T-helper 17 cell (primary cell): ENCODE measurements around the gene ORC6. TPM values are rescaled to one million over a fixed set of nuclear protein-coding genes. Genes with fewer than 3 reads are reported as not detected.
A peak's percentile ranks its signal among the peaks of the same experiment; 100 is the strongest.
"Not testable (repeated sequence)": the region's sequence is repeated elsewhere in the genome, so short reads cannot be mapped to it uniquely, and the experiment has no call there.

ENCODE experiments used
- ATAC-seq: fragments of 150-1000 bp; cut with Tn5 transposase; 2 replicates; pipeline ENCODE4 v1.10.0; 2021; ENCODE audit warnings: mild to moderate bottlenecking, moderate library complexity
- DNase-seq, 3 donors: peaks; one replicate each; pipeline versions ENCODE4 v3.0.0 to v3.0.0-alpha.2; 2020 to 2021
- H3K9me3 ChIP-seq: one replicate; pipeline ENCODE4 v1.7.0; 2013; ENCODE audit warnings: low read length, mild to moderate bottlenecking; ENCODE audit not compliant: control insufficient read depth, poor library complexity, severe bottlenecking
- H3K27ac Mint-ChIP-seq: one replicate; pipeline ENCODE4 v1.8.0; 2022; ENCODE audit warnings: mild to moderate bottlenecking, moderate library complexity, mixed read lengths
- H3K27me3 Mint-ChIP-seq: one replicate; pipeline ENCODE4 v1.8.0; 2022; ENCODE audit warnings: mixed read lengths
- H3K36me3 Mint-ChIP-seq: one replicate; pipeline ENCODE4 v1.8.0; 2022; ENCODE audit warnings: low read depth, mixed read lengths
- H3K4me1 Mint-ChIP-seq: one replicate; pipeline ENCODE4 v1.8.0; 2022; ENCODE audit warnings: mild to moderate bottlenecking, mixed read lengths
- H3K4me3 Mint-ChIP-seq: one replicate; pipeline ENCODE4 v1.8.0; 2022; ENCODE audit warnings: mild to moderate bottlenecking, moderate library complexity, mixed read lengths
- total RNA-seq, 4 donors: library from RNA in 2 of 4; stranded (reverse) in 2 of 4; gene quantifications; one replicate each; pipeline ENCODE4 v1.2.3 and lab custom pipeline; 2022 to 2026

Gene ORC6
- total RNA-seq = 1 to 10 TPM; 4.4 to 7.8 TPM
- total RNA-seq (lab: John Stamatoyannopoulos, UW) = 1.7 to 4.9 reads per million in 2 donors

GRCh38 chr16:46689365-46690280 lies at the start of gene ORC6:
ORC6 (plus strand) TSS chr16:46689659; CDS start chr16:46689706, 47 bp downstream.
- Mint-ChIP-seq H3K27ac (no peak within 1 kb of the TSS), H3K36me3 (no peaks in the 10 kb centered on the region), H3K4me1 (peaks cover 22% of the 10 kb centered on the region), H3K4me3 (no peak within 1 kb of the TSS), H3K27me3 (no peaks in the 10 kb centered on the region)
- no peaks in the 10 kb centered on the region for H3K9me3 ChIP-seq
- DNase-seq = peak; percentile 92 to 94 (median 93)
- ATAC-seq = peak; percentile 80

DNA sequence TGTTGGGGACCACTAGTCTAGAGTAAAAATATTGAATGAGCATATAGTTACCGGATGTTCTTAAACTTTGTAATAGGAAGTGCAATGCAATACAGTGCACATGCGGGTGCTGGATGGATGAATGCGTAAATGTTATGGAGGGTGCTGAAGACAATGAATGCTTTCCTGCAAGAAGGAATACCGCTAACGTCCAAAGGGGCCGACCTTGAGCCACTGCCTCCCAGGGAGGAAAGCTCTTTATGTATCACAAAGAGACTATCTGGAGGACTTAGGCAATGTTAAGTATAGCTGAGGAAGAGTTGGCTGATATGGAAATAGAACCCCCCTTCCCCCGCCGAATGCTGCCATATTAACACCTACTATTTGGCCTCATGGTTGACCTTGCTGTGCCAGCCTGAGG lies 40.8 kb upstream of the ORC6 start:
- no peaks in the 10 kb centered on the region for H3K36me3 Mint-ChIP-seq
- H3K4me3 Mint-ChIP-seq = no peak overlapping the region
- no peaks in the 10 kb centered on the region for H3K4me1 Mint-ChIP-seq
- H3K9me3 ChIP-seq = no peaks in the 10 kb centered on the region
- ATAC-seq (no peak), DNase-seq (no peak)
- no peak overlapping the region for H3K27ac Mint-ChIP-seq
- H3K27me3 Mint-ChIP-seq = no peaks in the 10 kb centered on the region

DNA sequence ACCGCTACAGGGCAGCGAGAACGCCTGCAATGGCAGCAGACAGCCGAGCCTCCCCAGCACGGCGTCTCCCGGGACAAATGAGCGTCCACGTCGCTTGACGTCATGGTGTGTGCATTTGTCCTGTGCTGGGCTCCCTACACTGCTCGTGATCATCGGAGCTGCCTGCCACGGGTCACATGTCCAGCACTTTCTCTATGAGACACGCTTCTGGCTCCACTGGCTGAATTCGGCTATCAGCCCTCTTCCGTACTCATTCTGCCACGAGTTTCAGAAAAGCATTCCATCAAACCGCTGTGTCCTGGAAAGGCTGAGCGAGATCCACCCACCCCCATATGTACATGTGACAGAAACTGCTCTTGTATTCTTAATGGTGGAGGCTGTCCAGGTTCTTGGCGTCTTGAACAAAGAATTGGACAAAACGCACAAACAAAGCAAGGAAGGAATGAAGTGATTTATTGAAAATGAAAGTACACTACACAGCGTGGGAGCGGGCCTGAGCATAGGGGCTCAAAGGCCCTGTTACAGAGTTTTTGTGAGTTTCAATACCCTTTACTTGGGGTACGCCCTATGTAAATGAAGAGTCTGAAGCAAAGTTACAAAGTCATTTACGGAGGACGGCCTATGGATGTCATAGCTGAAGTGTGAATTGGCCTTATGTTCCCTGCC lies 39.7 kb upstream of the ORC6 start:
- Mint-ChIP-seq H3K27me3 (no peaks in the 10 kb centered on the region), H3K4me1 (no peaks in the 10 kb centered on the region), H3K36me3 (no peaks in the 10 kb centered on the region), H3K4me3 (no peak overlapping the region), H3K27ac (no peak overlapping the region)
- ATAC-seq = no peak
- H3K9me3 ChIP-seq = no peaks in the 10 kb centered on the region
- no peak for DNase-seq

- Mint-ChIP-seq H3K27me3 (no peaks in the 10 kb centered on the region), H3K4me3 (no peak overlapping the region), H3K36me3 (no peaks in the 10 kb centered on the region), H3K27ac (no peak overlapping the region), H3K4me1 (no peaks in the 10 kb centered on the region)
- ATAC-seq (no peak), DNase-seq (no peak)
- no peaks in the 10 kb centered on the region for H3K9me3 ChIP-seq
These were observed 39.2 kb upstream of the ORC6 start for GRCh38 chr16:46650254-46650623.

DNA sequence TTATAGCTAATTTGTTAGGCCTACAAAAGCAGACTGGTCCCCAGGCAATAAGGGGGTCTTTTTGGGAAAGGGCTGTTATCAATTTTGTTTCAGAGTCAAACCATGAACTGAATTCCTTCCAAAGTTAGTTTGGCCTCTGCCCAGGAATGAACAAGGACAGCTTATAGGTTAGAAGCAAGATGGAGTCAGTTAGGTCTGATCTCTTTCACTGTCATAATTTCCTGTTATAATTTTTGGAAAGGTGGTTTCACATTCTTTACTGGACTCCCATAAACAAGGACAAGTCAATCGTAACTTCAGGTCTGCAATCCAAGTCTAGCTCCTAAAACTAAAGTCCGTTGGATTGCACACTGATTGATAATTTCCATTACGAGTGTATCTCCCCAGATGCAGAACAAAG lies 38.2 kb upstream of the ORC6 start:
- H3K36me3 Mint-ChIP-seq = no peaks in the 10 kb centered on the region
- DNase-seq = no peak
- no peak overlapping the region for H3K27ac Mint-ChIP-seq
- H3K27me3 Mint-ChIP-seq = no peaks in the 10 kb centered on the region
- no peak overlapping the region for H3K4me3 Mint-ChIP-seq
- H3K9me3 ChIP-seq = no peaks in the 10 kb centered on the region
- ATAC-seq = no peak
- H3K4me1 Mint-ChIP-seq = no peaks in the 10 kb centered on the region

DNA sequence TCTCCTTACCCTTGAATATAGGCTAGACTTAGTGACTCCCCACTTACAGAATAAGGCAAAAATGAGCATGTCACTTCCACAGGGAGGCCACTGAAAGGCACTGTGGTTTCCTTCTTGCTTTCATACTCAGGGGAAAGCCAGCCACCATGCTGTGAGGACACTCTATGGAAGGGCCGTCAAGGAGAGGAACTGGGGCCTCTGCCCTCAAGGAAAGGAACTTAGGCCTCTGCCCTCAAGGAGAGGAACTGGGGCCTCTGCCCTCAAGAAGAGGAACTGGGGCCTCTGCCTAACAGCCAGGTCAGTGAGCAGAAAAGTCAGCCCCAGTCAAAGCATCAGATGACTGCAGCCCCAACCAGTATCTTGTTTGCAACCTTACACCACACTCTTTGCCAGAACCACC lies 30.5 kb upstream of the ORC6 start:
- H3K27me3 Mint-ChIP-seq = no peaks in the 10 kb centered on the region
- H3K27ac Mint-ChIP-seq = no peak overlapping the region
- H3K4me1 Mint-ChIP-seq = peaks cover 4% of the 10 kb centered on the region
- H3K9me3 ChIP-seq = no peaks in the 10 kb centered on the region
- ATAC-seq (peak; percentile 69), DNase-seq (no peak)
- H3K36me3 Mint-ChIP-seq = peaks cover 2% of the 10 kb centered on the region
- no peak overlapping the region for H3K4me3 Mint-ChIP-seq

DNA sequence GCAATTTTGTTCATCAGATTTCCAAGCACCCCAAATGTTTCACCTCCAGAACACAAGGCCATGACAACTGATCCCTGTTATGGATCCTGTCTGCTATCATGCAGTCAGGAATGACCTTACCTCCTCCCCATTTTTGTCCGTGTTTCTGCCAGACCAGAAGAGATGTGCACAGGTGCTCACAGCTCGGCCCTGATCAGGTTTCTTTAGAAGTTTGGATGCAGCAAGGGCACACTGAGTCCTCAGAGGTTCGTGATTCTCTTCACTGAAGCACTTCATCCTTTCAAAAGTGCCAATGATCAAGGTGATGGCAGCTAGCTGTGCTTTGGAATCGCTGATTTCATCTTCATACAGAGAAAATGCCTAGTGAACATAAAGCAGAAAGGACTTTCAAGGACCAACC lies 27.3 kb upstream of the ORC6 start:
- H3K4me3 Mint-ChIP-seq = no peak overlapping the region
- no peak for DNase-seq
- peaks cover 4% of the 10 kb centered on the region for H3K4me1 Mint-ChIP-seq
- H3K27me3 Mint-ChIP-seq = no peaks in the 10 kb centered on the region
- no peak overlapping the region for H3K27ac Mint-ChIP-seq
- no peak for ATAC-seq
- H3K36me3 Mint-ChIP-seq = peaks cover 5% of the 10 kb centered on the region
- H3K9me3 ChIP-seq = no peaks in the 10 kb centered on the region

GRCh38 chr16:46673320-46674013 lies 16.0 kb upstream of the ORC6 start:
- Mint-ChIP-seq H3K36me3 (peaks cover 2% of the 10 kb centered on the region), H3K4me3 (no peak overlapping the region), H3K27ac (no peak overlapping the region), H3K4me1 (peaks cover 3% of the 10 kb centered on the region), H3K27me3 (no peaks in the 10 kb centered on the region)
- DNase-seq (peak in 2 of 3 donors; percentile 18 to 21), ATAC-seq (peak; percentile 93)
- H3K9me3 ChIP-seq = no peaks in the 10 kb centered on the region

- not testable (repeated sequence) for ATAC-seq, H3K4me1 Mint-ChIP-seq, H3K9me3 ChIP-seq, H3K27me3 Mint-ChIP-seq, H3K27ac Mint-ChIP-seq, H3K36me3 Mint-ChIP-seq, DNase-seq, H3K4me3 Mint-ChIP-seq
These were observed 11.5 kb upstream of the ORC6 start for GRCh38 chr16:46677943-46678342.

GRCh38 chr16:46681867-46682266 lies 7.6 kb upstream of the ORC6 start:
- H3K9me3 ChIP-seq, H3K27ac Mint-ChIP-seq, ATAC-seq, H3K36me3 Mint-ChIP-seq, H3K27me3 Mint-ChIP-seq, DNase-seq, H3K4me3 Mint-ChIP-seq: not testable (repeated sequence)
- peaks cover 15% of the 10 kb centered on the region for H3K4me1 Mint-ChIP-seq

DNA sequence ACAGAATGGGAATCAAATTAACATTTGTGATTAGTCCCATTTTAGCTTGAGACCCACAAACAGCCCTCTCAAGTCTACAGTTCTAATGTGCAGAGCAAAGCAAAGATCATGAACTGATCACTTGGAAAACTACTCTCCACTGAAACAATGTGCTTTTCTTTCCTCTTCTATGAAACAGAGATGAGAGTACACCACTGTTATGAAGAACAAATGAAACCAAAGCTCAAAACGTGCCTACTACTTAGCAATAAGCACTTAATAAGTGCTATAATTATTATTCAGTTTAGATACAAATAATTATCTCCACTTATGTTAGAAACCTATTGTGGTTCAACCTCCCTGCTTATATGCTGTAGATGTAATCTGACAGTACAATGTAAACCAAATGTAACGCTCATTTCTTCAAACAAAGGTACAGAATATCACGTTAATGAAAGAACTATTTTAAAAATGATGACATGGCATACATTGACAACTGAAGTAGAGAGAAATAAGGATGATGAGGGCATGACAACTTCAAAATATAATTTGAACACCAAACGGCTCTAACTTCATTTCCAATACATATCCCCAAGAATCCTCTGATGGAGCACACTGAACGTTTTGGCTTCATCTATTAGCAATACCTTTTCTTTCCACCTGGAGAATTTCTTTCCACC lies 2.5 kb upstream of the ORC6 start:
- no peak for DNase-seq
- no peak for ATAC-seq
- Mint-ChIP-seq H3K27me3 (no peaks in the 10 kb centered on the region), H3K36me3 (no peaks in the 10 kb centered on the region), H3K4me3 (no peak overlapping the region), H3K4me1 (peaks cover 26% of the 10 kb centered on the region), H3K27ac (no peak overlapping the region)
- H3K9me3 ChIP-seq = no peaks in the 10 kb centered on the region

DNA sequence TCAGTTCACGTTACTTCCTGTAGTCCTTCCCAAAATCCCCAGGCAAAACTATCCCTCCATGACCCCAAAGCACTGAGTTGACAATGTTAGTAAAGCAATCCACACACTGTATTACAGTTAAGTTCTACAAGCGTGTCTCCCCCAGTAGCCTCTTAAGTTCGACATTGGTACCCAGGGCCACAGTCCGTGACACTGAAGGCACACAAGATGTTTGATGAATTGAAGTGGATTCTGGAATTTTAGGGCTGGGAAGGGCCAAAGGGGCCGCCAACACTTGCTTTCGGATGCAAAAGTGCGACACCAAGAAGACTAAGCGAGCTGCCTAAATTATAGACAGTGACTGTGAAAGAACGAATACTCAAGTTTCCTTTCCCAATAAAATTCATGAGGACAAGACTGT lies 2.0 kb upstream of the ORC6 start:
- no peaks in the 10 kb centered on the region for H3K27me3 Mint-ChIP-seq
- H3K4me1 Mint-ChIP-seq = peaks cover 26% of the 10 kb centered on the region
- no peak overlapping the region for H3K4me3 Mint-ChIP-seq
- no peak overlapping the region for H3K27ac Mint-ChIP-seq
- no peaks in the 10 kb centered on the region for H3K36me3 Mint-ChIP-seq
- H3K9me3 ChIP-seq = no peaks in the 10 kb centered on the region
- DNase-seq (no peak), ATAC-seq (no peak)

DNA sequence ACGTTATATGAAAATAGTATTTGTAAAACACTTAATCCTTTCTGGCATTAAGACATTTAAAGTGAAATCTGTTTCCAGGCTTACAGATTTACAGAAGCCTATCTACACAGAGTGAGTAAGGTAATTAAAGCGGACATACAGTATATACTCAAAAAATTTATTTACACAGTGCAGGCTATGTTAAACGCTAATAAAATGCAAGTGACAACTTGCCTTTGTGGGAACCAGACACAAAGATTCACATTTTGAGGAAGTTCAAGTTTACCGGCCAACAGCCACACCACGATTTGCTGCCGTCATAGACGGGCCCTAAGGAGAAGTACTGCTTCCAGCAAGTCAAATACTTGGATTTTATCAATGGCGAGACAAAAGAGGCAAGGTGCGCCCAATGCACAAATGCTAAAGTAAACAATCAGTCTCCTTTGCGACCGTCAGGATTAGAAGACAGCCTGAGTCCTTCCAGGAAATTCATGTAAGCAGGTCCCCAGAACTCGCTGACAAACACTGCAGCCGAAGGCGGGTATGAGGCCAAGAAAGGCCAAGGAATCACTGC lies 1.3 kb upstream of the ORC6 start:
- peaks cover 26% of the 10 kb centered on the region for H3K4me1 Mint-ChIP-seq
- no peak for ATAC-seq
- DNase-seq = no peak
- H3K9me3 ChIP-seq = no peaks in the 10 kb centered on the region
- no peaks in the 10 kb centered on the region for H3K27me3 Mint-ChIP-seq
- no peak overlapping the region for H3K4me3 Mint-ChIP-seq
- no peaks in the 10 kb centered on the region for H3K36me3 Mint-ChIP-seq
- H3K27ac Mint-ChIP-seq = no peak overlapping the region
